Effector CD8-positive, alpha-beta T cell (primary cell): Measurements from ENCODE around the gene ST8SIA6.
"Not testable (repeated sequence)": the region's sequence is repeated elsewhere in the genome, so short reads cannot be mapped to it uniquely, and the experiment has no call there.

Source experiments
- DNase-seq: peaks from one replicate; lab custom pipeline; 2025; lab: John Stamatoyannopoulos, UW
- total RNA-seq, 4 experiments: gene quantifications; one replicate each; lab custom pipeline; 2026; lab: John Stamatoyannopoulos, UW

Gene ST8SIA6, protein sequence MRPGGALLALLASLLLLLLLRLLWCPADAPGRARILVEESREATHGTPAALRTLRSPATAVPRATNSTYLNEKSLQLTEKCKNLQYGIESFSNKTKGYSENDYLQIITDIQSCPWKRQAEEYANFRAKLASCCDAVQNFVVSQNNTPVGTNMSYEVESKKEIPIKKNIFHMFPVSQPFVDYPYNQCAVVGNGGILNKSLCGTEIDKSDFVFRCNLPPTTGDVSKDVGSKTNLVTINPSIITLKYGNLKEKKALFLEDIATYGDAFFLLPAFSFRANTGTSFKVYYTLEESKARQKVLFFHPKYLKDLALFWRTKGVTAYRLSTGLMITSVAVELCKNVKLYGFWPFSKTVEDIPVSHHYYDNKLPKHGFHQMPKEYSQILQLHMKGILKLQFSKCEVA
- 2.3 to 25.5 (median 14.4) reads per million in 4 experiments for total RNA-seq

DNA sequence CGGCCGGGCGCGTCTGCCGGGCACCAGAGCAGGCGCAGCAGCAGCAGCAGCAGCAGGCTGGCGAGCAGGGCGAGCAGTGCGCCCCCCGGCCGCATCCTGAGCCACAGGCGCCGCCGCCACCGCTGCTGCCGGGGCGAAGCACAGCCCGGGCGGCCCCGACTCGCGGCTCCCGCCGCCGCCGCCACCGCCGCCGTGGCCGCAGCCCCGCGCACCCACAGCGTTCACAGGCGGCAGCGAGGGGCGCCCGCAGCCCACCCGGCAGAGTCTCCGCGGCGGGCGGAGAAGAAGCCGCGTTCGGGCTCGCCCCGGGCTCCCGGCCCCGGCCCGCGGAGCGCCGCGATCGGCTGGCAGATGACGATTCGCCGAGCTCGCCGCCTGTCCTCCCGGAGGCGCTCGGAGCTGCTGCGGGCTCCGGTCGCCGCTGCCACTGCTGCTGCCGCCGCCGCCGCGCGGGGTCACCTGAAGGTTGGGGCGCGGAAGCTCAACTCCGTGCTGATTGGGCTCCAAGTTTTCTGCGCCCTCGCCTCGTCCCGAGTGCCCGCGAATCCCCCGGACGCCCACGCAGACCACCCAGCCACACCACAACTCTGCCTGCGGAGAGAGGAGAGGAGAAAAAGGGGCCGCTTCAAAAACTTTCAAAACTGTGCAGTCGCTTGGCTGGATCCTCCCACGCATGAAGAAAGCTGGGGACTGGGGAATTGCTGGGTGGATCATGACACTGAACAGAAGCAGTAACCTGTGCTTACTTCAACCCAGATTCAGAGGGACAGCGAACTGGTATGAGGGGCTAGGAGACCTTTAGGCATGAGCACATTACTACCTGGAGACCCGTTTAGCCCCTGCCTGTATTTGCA, at the start of gene ST8SIA6:
ST8SIA6 (minus strand) TSS at position 435 of the 854 bp plus-strand sequence; CDS start at position 95, 340 bp downstream.
- no peak for DNase-seq

DNA sequence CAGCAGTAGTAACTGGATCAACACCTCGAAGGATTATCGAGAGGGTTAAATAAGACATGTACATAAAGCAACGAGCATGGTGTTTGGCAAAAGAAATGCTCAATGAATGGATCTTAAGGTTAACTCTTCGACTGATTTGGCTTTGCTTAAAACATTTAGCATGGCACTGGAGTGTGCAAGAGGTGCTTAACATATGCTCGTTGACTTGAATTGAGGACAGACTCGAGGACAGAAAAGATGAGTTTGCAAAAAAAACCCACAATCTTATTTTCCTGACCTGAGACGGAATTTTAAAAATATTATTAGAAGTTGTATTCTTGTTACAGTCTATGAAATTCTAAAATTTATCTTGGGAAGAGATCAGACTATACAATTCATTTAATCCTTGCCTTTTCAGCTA, 49.4 kb upstream of the ST8SIA6 start:
- no peak for DNase-seq

DNA sequence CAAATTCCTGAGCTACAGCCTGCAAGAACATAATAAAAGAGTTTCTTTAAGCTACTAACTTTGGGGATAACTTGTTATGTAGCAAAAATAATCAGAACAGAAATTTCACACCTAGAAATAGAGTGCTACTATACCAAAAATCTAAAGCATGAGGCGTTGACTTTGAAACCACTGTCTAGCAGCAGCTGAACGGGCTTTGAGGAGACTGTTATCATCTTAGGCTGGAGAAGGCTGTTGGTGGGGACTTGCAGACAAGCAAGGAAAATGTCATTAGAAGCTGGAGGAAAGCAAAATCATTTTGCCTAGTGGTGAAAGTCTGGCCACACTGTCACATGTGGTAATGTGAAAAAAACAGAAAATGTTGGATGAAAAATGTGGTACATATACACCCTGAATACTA, 48.4 kb upstream of the ST8SIA6 start:
- no peak for DNase-seq

DNA sequence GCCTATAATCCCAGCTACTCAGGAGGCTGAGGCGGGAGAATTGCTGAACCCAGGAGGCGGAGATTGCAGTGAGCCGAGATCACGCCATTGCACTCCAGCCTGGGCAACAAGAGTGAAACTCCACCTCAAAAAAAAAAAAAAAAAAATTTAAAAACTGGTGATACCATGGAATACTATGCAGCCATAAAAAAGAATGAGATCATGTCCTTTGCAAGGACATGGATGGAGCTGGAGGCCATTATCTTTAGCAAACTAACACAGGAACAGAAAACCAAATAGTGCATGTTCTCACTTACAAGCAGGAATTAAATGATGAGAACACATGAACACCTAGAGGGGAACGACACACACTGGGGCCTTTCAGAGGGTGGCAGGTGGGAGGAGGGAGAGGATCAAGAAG, 44.6 kb upstream of the ST8SIA6 start:
- not testable (repeated sequence) for DNase-seq

DNA sequence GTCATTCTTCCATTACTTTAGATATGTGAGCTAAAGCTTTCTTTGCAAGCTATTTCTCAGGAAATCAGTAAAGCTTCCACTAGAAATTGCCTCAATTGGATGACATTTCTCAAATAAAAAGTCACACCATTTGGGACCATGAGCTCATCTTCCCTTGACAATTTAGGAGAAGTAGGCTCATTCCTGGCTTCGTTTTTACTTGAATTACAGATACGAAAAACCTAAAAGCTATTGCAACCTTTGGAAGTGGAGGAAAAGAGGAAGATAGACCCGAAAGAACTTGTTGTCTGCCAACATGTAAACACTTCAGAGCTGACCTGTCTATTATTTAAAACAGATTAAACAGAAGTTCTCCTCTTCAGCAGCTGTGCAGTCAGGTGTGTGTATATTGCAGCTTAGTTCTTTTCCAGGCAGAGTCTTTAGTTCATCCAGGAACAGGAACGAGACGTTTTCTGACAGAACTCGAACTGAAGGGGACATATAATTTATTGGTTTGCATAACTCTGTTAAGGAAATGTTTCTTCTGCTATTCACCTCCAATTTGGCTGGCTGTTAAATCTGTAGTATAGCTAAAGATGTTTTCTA, 43.1 kb upstream of the ST8SIA6 start:
- DNase-seq: no peak

DNA sequence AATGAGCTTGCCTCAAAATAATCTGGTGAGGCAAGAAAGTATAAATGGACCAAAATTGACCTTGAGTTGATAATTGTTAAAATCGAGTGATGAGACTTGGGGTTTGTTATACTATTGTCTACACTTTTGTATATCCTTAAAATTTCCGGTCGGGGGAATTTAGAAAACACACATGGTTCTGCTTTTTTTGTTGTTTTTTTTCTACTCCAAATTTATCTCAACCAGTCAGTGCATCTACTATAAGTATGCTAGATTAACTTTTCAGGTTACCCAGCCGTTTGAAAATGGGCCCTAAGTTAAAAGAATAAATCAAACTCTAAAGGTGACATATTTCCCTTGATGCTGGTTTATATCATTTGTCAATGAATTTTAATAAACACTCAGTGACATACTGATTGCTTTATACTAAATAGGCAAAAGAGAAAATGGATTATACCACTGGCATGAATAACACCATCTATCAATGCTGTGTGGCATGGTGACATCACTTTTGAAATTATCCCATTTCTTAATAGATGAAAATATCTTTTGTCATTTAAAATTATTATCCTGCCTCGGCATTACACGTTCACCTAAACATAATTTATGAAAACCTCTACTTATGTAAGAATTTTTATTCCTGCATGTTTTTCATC, 40.3 kb upstream of the ST8SIA6 start:
- no peak for DNase-seq

DNA sequence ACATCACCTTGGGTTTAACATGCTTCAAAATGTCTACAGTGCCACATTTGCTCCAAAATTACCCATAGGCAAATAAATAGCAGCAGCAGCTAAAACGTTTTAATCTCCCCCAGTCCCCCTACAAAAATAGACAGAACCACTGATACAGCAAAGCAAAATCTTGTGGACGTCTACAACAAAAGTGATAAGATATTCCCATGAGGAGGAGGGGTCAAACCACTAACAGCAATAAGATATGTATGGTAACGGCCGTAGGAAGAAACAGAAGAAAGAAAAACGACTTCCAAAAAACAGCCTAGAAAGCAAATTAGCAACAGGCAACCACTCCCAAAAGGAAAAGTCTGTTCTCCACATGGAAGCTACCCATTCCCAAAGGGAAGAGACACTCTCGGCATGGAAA, 34.5 kb upstream of the ST8SIA6 start:
- DNase-seq: no peak

DNA sequence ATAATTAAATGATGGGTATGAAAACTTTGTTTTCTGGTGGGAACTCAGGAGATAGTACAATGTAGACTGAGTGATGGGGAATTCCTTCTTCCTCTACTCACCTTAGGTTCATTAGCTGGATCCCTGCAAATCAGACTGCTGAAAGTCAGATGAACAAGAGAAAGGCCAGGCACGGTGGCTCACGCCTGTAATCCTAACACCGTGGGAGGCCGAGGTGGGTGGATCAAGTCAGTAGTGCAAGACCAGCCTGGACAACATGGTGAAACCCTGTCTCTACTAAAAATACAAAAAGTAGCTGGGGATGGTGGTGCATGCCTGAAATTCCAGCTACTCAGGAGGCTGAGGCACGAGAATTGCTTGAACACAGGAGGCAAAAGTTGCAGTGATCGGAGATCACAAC, 28.7 kb upstream of the ST8SIA6 start:
- no peak for DNase-seq

DNA sequence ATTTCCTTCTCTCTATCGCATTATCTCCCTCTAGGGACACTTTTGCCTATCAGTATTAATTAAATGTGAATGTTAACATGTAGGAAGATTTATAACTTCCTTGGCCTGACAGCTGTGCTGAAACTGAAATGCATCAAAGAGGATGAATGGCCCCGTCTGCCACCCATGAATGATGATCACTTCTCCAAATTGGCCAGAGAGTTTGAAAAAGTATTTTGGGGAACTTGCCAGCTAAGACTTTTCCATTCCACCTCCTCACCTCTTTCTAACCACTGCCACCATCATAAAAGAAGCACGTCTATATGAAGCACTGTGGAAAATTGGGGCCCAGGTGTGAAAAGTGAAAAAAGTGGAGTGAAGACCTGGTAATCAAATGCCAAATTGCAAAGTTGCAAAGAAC, 25.4 kb upstream of the ST8SIA6 start:
- DNase-seq: no peak

DNA sequence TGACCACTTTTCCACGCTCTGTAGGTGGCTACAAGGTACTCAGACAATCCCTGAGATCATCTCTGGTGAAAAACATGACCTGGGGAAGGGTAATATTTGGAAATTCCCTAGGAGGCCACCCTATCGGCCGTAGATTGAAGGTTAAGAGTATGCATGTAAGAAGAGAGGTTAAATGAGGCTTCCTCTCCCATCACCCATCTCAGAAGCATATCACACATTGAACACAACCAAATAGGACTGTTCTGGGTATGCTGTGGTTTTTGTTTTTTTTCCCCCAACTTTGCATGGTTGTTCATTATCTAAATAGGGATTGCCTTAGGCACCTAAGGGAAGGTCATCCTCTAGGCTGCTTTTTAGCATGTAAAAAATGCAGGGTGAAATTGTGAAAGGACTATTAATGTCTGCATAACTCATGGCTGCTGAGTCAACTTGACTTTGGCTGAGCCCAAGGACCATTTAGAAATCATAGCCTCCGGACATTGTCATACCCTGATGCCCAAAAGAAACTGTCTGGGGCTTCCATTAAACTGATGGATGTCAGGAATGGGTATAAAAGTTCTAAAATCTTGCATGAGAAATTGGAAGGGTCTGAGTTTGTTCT, 24.7 kb upstream of the ST8SIA6 start:
- no peak for DNase-seq

DNA sequence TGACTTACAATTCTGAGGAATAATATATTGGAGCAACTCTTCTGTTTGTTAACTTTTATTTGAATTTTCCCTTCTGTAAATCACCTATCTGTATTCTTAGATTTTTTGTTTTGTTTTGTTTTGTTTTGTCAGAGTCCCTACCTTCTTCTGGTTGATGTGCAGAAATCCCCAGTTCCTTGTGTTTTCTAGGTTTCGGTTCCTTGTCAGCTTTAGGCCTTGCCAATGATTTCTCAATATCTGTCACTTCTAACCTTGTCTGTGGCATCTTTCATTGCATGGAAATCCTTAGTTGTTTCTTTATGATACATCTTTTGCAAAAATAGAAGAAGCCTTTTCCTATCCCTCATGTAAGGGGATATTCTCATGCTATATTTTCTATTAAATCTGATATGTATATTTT, 21.7 kb upstream of the ST8SIA6 start:
- DNase-seq: no peak

DNA sequence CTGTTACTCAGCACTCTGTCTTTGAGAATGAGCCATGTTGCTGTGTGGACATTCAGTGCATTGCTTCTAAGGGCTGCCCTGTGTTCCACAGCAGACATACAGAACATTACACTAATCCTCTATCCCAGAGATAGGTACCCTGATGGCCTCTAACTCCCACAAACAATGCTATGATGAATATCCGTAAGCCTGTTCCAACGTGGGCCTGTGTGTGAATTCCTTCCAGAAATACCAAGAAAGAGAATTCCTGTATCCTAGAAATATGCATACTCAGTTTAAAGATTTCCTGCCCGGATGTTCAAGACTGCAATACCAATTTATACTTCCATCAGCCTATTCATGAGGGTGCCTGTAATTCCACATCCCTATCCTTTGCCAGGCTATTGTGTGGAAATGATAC, 21.3 kb upstream of the ST8SIA6 start:
- DNase-seq: no peak

DNA sequence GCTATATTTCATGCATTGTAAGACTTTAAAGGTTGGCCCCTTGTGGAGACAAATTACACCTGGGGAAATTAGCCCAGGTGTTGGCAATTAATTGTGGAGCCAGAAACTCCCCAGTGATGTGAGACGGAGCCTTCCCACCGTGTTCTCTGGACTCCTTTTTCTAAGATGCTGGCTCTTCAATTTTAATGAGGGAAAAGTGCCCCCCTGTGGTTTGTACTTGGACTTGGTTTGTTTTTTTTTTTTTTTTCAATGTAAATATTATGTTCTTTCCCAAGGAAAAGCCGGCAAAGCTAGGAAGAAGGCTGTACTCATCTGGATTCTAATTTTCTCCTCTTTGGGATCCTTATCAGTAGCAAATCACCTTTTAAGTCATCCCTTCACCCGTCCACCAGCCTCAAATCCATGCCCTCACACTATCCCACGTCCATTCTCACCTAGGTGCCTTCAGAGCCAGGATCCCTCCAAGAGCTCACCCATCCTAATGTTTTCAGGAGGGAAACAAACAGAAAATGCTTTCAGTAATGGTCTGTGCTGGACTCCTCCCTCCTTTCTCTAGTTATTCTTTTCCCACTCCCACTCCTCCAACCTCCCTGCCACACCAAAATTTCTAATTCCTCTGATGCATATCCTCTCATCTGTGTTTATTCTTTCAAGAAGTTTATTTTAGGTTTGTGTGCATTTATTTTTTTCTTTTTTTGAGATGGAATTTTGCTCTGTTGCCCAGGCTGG, 20.4 kb upstream of the ST8SIA6 start:
- no peak for DNase-seq

DNA sequence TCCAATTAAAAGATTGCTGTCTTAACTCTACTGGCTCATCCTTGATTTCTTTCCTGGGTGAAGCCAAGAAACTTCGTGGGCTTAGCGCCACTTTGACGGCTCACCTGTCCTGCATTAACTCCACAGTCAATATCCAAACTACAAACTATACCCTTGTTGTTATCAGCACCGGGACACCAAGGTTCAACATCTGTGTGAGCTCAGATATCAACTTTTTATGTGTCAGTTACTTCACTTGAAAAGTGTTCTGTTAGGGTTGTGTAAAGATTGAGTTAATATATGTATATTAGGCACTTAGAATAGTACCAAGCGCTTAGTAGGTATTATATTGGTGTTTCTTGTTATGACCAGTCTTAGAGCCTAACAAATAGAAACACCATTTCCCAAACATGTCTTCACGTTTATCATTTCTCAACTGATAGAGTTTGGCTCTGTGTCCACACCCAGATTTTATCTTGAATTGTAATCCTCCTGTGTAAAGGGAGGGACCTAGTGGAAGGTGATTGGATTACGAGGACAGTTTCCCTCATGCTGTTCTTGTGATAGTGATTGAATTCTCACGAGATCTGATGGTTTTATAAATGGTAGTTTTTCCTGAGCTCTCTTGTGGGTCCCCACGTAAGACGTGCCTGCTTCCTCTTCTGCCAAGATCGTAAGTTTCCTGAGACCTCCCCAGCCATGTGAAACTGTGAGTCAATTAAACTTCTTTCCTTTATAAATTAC, 19.0 kb upstream of the ST8SIA6 start:
- DNase-seq: no peak

DNA sequence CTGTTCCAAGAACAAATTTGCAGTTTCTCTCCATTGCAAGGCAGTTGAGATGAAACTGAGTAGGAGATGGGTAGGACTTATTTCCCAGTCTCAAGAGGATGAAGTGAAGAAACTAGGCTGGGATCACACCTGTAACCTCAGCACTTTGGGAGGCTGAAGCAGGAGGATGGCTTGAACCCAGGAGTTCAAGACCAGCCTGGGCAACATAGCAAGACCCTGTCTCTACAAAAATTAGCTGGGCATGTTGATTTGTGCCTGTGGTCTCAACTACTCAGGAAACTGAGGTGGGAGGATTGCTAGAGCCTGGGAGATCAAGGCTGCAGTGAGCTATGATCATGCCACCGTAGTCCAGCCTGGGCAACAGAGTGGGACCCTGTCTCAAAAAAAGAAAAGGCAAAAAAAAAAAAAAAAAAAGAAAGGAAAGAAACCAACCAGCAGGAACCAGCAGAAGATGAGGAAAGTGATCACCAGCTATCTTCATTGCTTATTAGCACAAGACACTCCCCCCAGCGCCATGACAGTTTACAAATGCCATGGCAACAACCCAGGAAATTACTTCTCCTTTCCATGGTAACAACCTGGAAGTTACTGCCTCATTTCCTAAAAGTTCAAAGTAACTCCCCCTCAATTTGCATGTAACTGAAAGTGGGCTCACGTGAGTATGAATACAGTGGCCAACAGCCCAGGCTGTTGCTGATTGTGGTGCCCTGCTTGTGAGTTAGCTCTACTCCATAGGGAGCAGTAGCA, 18.3 kb upstream of the ST8SIA6 start:
- no peak for DNase-seq

DNA sequence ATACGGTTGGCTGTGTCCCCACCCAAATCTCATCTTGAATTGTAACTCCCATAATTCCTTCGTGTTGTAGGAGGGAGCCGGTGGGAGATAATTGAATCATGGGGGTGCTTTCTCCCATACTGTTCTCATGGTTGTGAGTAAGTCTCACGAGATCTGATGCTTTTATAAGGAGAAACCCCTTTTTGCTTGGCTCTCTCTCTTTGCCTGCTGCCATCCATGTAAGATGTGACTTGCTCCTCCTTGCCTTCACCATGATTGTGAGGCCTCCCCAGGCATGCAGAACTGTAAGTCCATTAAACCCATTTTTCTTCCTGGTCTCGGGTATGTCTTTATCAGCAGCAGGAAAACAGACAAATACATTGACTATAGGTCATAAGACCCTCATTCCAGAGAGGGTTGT, 15.9 kb upstream of the ST8SIA6 start:
- no peak for DNase-seq

DNA sequence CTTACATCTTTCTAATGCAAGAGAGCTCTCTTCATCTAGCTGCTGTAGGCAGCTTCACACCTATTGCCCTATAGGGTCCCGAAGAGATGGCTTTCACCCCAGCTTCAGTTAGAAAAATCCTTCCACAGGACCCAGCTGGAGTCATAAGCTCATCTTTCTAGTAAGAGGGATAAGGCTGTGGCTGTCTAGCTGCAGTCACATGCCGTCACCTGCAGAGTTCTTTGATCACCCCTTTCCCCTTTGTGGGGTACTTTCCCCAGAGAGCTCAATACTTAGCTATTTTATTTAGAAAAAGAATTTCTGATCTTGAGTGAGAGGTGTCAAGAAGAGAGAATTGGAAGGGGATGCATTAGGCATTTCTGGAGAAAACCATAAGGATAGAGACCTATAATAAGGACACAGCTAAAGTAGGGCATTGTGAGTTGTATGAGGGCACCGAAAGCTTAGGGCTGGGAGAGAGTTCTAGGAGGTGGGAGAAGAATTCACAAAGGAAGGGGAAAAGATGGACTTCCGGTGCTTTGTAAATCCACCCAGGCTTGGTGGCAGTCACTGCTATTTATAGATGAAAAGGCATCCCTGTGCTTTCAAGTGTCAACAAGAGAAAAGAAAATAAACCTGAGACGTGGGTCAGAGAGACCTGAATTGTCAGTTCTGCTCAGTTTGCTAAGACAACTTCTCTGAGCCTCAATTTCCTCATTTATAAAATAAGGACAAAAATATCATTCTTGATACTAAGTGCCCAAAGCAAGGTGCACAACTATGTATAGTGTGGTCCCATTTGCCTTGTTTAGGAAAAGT, 11.1 kb upstream of the ST8SIA6 start:
- DNase-seq: no peak

DNA sequence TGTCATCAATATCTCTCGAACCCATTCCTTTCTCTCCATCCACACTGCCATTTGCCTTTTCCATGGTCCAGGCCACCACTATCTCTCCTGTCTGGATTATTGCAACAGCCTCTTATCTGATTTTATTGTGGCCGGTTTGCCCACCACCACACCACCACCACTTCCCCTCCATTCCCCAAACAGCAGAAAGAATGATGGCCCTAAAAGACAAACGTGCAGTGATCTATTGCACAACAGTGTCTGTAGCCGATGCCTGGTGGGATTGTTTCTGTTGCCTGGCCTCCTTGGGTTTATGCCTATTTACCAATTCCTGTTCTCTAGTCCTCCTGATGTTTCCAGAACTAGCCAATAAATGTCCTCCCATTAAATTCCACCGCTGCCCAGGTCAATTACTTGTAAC, 10.2 kb upstream of the ST8SIA6 start:
- no peak for DNase-seq

DNA sequence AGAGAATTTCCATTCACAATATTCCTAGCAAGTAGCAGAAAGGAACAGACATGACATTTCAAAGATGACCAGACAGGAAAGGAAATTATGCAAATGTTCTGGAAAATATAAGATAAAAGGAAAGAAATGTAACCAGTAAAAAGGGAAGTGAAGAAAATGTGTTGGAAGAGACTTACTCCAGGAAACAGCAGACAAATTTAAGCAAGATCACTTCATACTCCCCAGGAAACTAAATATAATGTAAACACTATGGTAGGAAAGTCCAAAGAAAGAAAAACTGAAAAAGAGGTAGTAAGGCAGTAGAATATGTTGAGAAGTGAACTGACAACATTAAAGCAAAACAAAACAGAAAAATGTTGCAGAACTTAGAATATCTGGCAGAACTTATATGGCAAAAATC, 6.4 kb upstream of the ST8SIA6 start:
- no peak for DNase-seq
